ENCODE results near the gene KLHL21.

DNA sequence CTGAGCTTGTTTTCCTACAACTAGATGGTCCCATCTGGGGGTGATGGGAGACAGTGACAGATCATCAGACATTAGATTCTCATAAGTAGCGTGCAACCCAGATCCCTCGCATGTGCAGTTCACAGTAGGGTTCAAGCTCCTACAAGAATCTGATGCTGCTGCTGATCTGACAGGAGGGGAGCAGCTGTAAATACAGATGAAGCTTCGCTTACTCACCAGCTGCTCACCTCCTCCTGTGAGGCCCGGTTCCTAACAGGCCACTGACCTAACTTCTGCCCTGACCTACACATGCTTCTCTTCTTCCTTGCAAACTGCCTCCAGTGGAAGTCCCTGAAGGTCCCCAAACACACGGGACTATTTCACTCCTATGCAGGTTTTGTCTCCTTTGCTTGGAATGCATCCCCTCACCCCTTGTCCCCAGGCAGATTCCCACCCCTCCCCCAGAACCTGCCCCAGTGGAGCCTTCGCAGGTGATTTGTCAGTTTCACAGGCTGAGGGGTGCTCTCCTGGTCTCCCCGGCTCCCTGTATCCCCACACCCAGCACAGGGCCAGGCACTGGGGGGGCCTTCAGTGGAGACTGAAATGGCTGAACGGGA, 28.5 kb downstream of the KLHL21 start:
- TF ChIP-seq, protein P1, sequence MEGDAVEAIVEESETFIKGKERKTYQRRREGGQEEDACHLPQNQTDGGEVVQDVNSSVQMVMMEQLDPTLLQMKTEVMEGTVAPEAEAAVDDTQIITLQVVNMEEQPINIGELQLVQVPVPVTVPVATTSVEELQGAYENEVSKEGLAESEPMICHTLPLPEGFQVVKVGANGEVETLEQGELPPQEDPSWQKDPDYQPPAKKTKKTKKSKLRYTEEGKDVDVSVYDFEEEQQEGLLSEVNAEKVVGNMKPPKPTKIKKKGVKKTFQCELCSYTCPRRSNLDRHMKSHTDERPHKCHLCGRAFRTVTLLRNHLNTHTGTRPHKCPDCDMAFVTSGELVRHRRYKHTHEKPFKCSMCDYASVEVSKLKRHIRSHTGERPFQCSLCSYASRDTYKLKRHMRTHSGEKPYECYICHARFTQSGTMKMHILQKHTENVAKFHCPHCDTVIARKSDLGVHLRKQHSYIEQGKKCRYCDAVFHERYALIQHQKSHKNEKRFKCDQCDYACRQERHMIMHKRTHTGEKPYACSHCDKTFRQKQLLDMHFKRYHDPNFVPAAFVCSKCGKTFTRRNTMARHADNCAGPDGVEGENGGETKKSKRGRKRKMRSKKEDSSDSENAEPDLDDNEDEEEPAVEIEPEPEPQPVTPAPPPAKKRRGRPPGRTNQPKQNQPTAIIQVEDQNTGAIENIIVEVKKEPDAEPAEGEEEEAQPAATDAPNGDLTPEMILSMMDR (IDR thresholded peaks at IDR 0.05; ENCODE audit: insufficient read depth, low read depth, low read length) = no peak
- no peak for TF ChIP-seq EZH2 (IDR thresholded peaks at IDR 0.05; ENCODE audit: insufficient read depth, low read length)

Data from astrocyte (in vitro differentiated cells and primary cell).